Measurements from ENCODE around the gene ERVMER34-1.
A peak's percentile ranks its signal among the peaks of the same experiment; 100 is the strongest.

The ERVMER34-1 gene, protein sequence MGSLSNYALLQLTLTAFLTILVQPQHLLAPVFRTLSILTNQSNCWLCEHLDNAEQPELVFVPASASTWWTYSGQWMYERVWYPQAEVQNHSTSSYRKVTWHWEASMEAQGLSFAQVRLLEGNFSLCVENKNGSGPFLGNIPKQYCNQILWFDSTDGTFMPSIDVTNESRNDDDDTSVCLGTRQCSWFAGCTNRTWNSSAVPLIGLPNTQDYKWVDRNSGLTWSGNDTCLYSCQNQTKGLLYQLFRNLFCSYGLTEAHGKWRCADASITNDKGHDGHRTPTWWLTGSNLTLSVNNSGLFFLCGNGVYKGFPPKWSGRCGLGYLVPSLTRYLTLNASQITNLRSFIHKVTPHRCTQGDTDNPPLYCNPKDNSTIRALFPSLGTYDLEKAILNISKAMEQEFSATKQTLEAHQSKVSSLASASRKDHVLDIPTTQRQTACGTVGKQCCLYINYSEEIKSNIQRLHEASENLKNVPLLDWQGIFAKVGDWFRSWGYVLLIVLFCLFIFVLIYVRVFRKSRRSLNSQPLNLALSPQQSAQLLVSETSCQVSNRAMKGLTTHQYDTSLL

DNA sequence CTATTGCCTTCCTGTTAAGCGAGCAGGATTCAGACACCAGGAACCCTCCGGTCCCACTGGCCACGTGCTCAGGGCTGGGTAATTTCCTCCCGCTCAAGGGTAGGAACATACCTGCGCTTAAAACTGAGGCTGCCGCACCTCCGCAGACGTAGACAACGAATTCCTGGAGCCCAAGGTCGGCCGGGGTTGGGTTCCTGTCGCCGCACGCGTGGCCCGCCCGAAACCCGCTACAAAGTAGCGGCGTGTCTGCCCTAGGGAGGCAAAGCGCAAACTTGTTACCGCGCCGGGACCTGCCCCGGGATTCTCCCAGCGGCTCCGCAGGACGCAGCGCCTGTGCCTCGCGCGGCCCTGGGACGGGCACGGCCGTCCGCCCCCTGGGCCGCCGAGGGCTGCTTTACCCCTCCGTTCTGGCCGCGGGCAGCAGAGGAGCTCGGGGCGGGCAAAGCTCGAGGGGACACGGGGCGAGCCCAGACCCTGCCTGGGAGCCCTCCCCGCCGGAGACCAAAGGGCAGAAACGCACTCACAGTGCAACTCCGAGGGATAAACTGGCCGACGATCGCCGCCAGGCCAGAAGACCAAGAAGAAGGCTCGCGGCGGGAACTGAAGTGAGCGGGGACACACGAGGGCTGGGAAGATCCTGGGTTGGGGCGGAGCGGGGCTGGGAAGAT is at the start of gene ERVMER34-1:
Gene ERVMER34-1, minus strand, starts transcription at position 607 of the 668 bp plus-strand sequence. CDS start 5,905 bp downstream, outside the sequence.
- H3K4me3 ChIP-seq (ENCODE audit: low read depth, low read length): peak within 1 kb of the TSS; percentile 55
- DNase-seq (ENCODE audit: low read depth, low spot score): no peak
- ChIA-PET CTCF (interaction anchor here (1.9 kb wide), 1 partner anchor 231 kb away, joined by 5 read pairs; no protein-coding TSS in a partner anchor), POLR2A (no interaction called here)
- TF ChIP-seq, protein P1, sequence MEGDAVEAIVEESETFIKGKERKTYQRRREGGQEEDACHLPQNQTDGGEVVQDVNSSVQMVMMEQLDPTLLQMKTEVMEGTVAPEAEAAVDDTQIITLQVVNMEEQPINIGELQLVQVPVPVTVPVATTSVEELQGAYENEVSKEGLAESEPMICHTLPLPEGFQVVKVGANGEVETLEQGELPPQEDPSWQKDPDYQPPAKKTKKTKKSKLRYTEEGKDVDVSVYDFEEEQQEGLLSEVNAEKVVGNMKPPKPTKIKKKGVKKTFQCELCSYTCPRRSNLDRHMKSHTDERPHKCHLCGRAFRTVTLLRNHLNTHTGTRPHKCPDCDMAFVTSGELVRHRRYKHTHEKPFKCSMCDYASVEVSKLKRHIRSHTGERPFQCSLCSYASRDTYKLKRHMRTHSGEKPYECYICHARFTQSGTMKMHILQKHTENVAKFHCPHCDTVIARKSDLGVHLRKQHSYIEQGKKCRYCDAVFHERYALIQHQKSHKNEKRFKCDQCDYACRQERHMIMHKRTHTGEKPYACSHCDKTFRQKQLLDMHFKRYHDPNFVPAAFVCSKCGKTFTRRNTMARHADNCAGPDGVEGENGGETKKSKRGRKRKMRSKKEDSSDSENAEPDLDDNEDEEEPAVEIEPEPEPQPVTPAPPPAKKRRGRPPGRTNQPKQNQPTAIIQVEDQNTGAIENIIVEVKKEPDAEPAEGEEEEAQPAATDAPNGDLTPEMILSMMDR (IDR thresholded peaks at IDR 0.05; ENCODE audit: insufficient read depth, low read length, missing control alignments): no peak

DNA sequence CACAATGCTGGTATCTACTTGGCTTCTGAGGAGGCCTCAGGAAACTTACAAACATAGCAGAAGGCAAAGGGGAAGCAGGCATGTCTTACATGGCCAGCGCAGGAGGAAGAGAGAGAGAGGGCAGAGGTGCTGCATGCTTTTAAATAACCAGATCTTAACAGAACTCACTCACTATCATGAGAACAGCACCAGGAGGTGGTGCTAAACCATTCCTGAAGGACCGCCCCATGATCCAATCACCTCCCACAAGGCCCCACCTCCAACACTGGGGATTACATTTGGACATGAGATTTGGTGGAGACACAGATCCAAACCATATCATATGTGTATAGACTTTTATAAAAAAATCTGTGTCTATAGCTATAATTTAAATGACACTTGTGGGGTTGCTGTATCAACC is 48.6 kb upstream of the ERVMER34-1 start:
- POLR2A ChIA-PET: no interaction called here
- TF ChIP-seq, protein P1 (IDR thresholded peaks at IDR 0.05; ENCODE audit: insufficient read depth, low read length, missing control alignments): no peak
- CTCF ChIA-PET: no interaction called here
- no peak for DNase-seq (ENCODE audit: low read depth, low spot score)
- no peak overlapping the region for H3K4me3 ChIP-seq (ENCODE audit: low read depth, low read length)

DNA sequence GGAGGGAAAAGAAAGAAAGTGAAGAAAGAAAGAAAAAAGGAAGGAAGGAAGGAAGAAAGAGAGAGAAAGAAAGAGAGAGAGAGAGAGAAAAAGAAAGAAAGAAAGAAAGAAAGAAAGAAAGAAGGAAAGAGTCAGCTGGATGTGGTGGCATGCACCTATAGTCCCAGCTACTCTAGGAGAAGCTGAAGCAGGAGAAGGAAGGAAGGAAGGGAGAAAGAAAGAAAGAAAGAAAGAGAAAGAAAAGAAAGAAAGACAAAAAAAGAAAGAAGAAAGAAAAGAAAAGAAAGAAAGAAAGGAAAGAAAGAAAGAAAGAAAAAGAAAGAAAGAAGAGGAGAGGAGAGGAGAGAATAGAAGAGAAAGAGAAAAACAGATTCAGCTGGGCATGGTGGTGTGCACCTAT is 44.3 kb upstream of the ERVMER34-1 start:
- no peak overlapping the region for H3K4me3 ChIP-seq (ENCODE audit: low read depth, low read length)
- CTCF ChIA-PET: no interaction called here
- TF ChIP-seq, protein P1 (IDR thresholded peaks at IDR 0.05; ENCODE audit: insufficient read depth, low read length, missing control alignments): no peak
- no peak for DNase-seq (ENCODE audit: low read depth, low spot score)
- POLR2A ChIA-PET: no interaction called here

DNA sequence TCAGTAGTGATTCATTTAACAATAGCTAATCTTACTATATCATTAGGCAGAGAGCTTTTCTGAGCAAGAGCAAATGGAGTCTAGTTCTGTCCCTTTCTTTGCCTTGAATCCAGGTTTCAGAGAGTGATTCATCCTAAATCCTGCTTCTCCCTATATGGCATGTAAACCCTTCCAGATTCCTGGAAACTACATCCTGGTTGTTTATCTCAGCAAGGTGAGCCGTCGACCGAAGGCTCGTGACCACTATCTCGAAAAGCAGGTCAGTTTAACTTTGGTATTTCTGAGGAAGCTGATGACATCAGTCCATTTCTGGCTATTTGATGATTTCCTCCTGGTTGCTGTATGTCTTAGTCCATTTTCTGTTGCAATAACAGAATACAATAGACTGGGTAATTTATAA is 40.7 kb upstream of the ERVMER34-1 start:
- no peak for DNase-seq (ENCODE audit: low read depth, low spot score)
- TF ChIP-seq, protein P1 (IDR thresholded peaks at IDR 0.05; ENCODE audit: insufficient read depth, low read length, missing control alignments): no peak
- CTCF ChIA-PET: no interaction called here
- no peak overlapping the region for H3K4me3 ChIP-seq (ENCODE audit: low read depth, low read length)
- POLR2A ChIA-PET: no interaction called here

DNA sequence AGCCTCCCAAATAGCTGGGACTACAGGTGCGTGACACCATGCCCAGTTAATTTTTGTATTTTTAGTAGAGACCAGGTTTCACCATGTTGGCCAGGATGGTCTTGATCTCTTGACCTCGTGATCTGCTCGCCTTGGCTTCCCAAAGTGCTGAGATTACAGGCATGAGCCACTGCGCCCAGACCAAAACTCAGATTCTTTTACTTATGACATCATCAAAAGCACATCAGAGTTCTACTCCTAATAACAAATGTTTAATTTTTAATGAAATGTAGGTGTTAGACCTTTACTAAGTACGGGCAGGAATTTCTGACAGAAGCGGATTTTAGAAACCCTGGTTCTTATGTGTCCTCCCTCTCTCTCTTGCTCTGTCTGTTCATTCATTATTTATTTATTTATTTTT is 38.5 kb upstream of the ERVMER34-1 start:
- POLR2A ChIA-PET: no interaction called here

More for the DNA sequence above, 38.5 kb upstream of the ERVMER34-1 start:
- TF ChIP-seq, protein P1 (IDR thresholded peaks at IDR 0.05; ENCODE audit: insufficient read depth, low read length, missing control alignments): no peak
- DNase-seq (ENCODE audit: low read depth, low spot score): no peak
- H3K4me3 ChIP-seq (ENCODE audit: low read depth, low read length): no peak overlapping the region
- CTCF ChIA-PET: no interaction called here

All from AG04449 (cell line).